Uterus (tissue), 2 donors: ENCODE data around the gene CYTH2.

Experiments
- CTCF ChIP-seq, 4 experiments: fragments of 200-600 bp in 2 of 4; fragments of 450-650 bp in 2 of 4; sonication (generic) in 2 of 4; IDR thresholded peaks; one replicate each; pipeline ENCODE4 v1.5.1; 2016 to 2019; ENCODE audit warnings: antibody characterized with exemption in 4 of 4, mild to moderate bottlenecking in 2 of 4, moderate library complexity in 1 of 4
- POLR2A ChIP-seq, 2 donors: fragments of 450-650 bp; IDR thresholded peaks; one replicate each; pipeline ENCODE4 v1.6.1; 2016; ENCODE audit warnings: antibody characterized with exemption in 2 of 2, mild to moderate bottlenecking in 1 of 2, moderate library complexity in 1 of 2

GRCh38 chr19:48446579-48446978 is 22.6 kb upstream of the CYTH2 start:
- TF ChIP-seq CTCF (IDR thresholded peaks at IDR 0.05) (no peak), POLR2A (IDR thresholded peaks at IDR 0.05) (no peak)
